K562 (cell line): Measurements from ENCODE around the gene ZP3. TPM values are rescaled to one million over a fixed set of nuclear protein-coding genes. Genes with fewer than 3 reads are reported as not detected.
"Not testable (repeated sequence)": the region's sequence is repeated elsewhere in the genome, so short reads cannot be mapped to it uniquely, and the experiment has no call there.

Experiments used
- ATAC-seq: fragments of 200-7000 bp; cut with Tn5 transposase; 3 replicates; pipeline ENCODE4 v1.9.1; 2020; ENCODE audit warnings: moderate library complexity
- BruUV-seq: library from RNA; stranded (reverse); fragments of 400-500 nt; replicated peaks from 2 replicates; lab custom pipeline; 2021; lab: Mats Ljungman, UMichigan
- CTCF ChIA-PET: fragments of 300-600 bp; formaldehyde crosslinking; extraction: SDS; loops from one replicate; lab custom pipeline; 2021; ENCODE audit warnings: low intra/inter-chr PET ratio; lab: Yijun Ruan, JAX
- POLR2A ChIA-PET: fragments of 300-600, 350-650 bp; sonication (Branson Sonifier 250); formaldehyde crosslinking; extraction: SDS; loops from one replicate; lab custom pipeline; 2021; ENCODE audit warnings: antibody characterized with exemption, inconsistent platforms; lab: Yijun Ruan, JAX
- DNase-seq, 4 experiments: peaks; one replicate each; pipeline versions ENCODE4 v3.0.0 to v3.0.0-alpha.2; 2011 to 2018; ENCODE audit warnings: low spot score in 3 of 4, mixed read lengths in 3 of 4; ENCODE audit errors: extremely low read depth in 1 of 4
- FAIRE-seq: peaks from 2 replicates; lab custom pipeline; 2011; peaks lifted over from hg19 to GRCh38; lab: Jason Lieb, UNC
- H2AFZ ChIP-seq: 2 replicates; pipeline ENCODE4 v1.6.0; 2011; ENCODE audit warnings: low read depth, low read length, control low read depth, inconsistent platforms
- H3K27ac ChIP-seq: fragments of 200-600 bp; 3 replicates; pipeline ENCODE4 v1.8.0; 2011; ENCODE audit warnings: low read depth, mild to moderate bottlenecking, control low read depth, inconsistent platforms, low read length, moderate library complexity, mixed read lengths; ENCODE audit errors: extremely low read depth
- H3K27me3 ChIP-seq, 2 experiments: fragments of 300-600 bp in 1 of 2; 2 replicates in 1 of 2; 3 replicates in 1 of 2; pipeline versions ENCODE4 v1.6.0 to v1.8.0; 2011; ENCODE audit warnings: inconsistent platforms in 2 of 2, low read length in 2 of 2, mild to moderate bottlenecking in 1 of 2, mixed read lengths in 1 of 2, moderate library complexity in 1 of 2; ENCODE audit not compliant: control insufficient read depth in 2 of 2, insufficient read depth in 2 of 2
- H3K36me3 ChIP-seq: fragments of 300-600 bp; 3 replicates; pipeline ENCODE4 v1.8.0; 2011; ENCODE audit warnings: mild to moderate bottlenecking, low read length, inconsistent platforms; ENCODE audit not compliant: control insufficient read depth, insufficient read depth
- H3K4me1 ChIP-seq, 2 experiments: fragments of 200-600 bp in 1 of 2; replicated peaks in 1 of 2; 2 replicates in 1 of 2; 3 replicates in 1 of 2; pipeline versions ENCODE4 v1.5.1 to v1.8.0; 2011; ENCODE audit warnings: inconsistent platforms in 2 of 2, low read length in 2 of 2, mild to moderate bottlenecking in 1 of 2, mixed read lengths in 1 of 2, moderate library complexity in 1 of 2; ENCODE audit not compliant: control insufficient read depth in 2 of 2, insufficient read depth in 2 of 2
- H3K4me2 ChIP-seq: 2 replicates; pipeline ENCODE4 v1.6.1; 2011; ENCODE audit warnings: low read length, control low read depth, inconsistent platforms, mixed read lengths; ENCODE audit not compliant: insufficient read depth
- H3K4me3 ChIP-seq: fragments of 200-600 bp; sonication (generic), shearing (Covaris generic); 2 replicates; pipeline ENCODE4 v1.5.1; 2016; ENCODE audit warnings: control low read depth, inconsistent platforms
- H3K79me2 ChIP-seq: fragments of 200-600 bp; 3 replicates; pipeline ENCODE4 v1.8.0; 2011; ENCODE audit warnings: low read length, inconsistent platforms; ENCODE audit not compliant: control insufficient read depth, insufficient read depth
- H3K9ac ChIP-seq, 2 experiments: 2 replicates each; pipeline versions ENCODE4 v1.6.0 to v1.6.1; 2011; ENCODE audit warnings: low read depth in 2 of 2, low read length in 2 of 2, control low read depth in 1 of 2, inconsistent platforms in 1 of 2, mild to moderate bottlenecking in 1 of 2, mixed read lengths in 1 of 2; ENCODE audit not compliant: insufficient read depth in 1 of 2
- H3K9me1 ChIP-seq: one replicate; pipeline ENCODE4 v1.6.0; 2011; ENCODE audit warnings: inconsistent platforms, mild to moderate bottlenecking, low read length, moderate library complexity; ENCODE audit not compliant: control insufficient read depth, insufficient read depth
- H3K9me3 ChIP-seq: replicated peaks from 2 replicates; pipeline ENCODE4 v1.5.1; 2011; ENCODE audit warnings: low read depth, low read length, inconsistent platforms; ENCODE audit not compliant: control insufficient read depth, insufficient read depth
- H4K20me1 ChIP-seq: replicated peaks from 2 replicates; pipeline ENCODE4 v1.6.1; 2011; ENCODE audit warnings: low read length, inconsistent platforms, mixed read lengths; ENCODE audit not compliant: control insufficient read depth, insufficient read depth
- CEBPG ChIP-seq, 3 experiments: fragments of 200-800 bp in 1 of 3; sonication (Bioruptor generic) in 1 of 3; sonication (generic) in 1 of 3; formaldehyde crosslinking in 1 of 3; IDR thresholded peaks in 2 of 3; conservative IDR thresholded peaks in 1 of 3; 2 replicates each; pipeline versions ENCODE4 v1.6.1 to v1.8.0; 2016 to 2022; ENCODE audit warnings: missing compliant biosample characterization in 2 of 3, missing genetic modification characterization in 2 of 3, mild to moderate bottlenecking in 1 of 3, missing genetic modification reagents in 1 of 3
- NR2C2 ChIP-seq, 2 experiments: fragments of 200-800 bp in 1 of 2; sonication (Bioruptor generic) in 1 of 2; sonication (generic) in 1 of 2; formaldehyde crosslinking in 1 of 2; IDR thresholded peaks; 2 replicates each; pipeline versions ENCODE4 v1.6.1 to v1.8.0; 2016 to 2022; ENCODE audit warnings: mild to moderate bottlenecking in 1 of 2, missing compliant biosample characterization in 1 of 2, missing genetic modification characterization in 1 of 2, missing genetic modification reagents in 1 of 2
- ZNF175 ChIP-seq: fragments of 200-800 bp; sonication (Bioruptor generic); IDR thresholded peaks from 2 replicates; pipeline ENCODE4 v1.6.1; 2016; ENCODE audit warnings: low read depth, mild to moderate bottlenecking, missing genetic modification characterization, missing compliant biosample characterization
- ZNF384 ChIP-seq: IDR thresholded peaks from 2 replicates; pipeline ENCODE4 v1.6.1; 2012; ENCODE audit warnings: low read depth, low read length, improper control_type of control experiment
- WGBS: fragments of 100-300 bp; shearing (Covaris generic); methylation state at CpG from one replicate; pipeline ENCODE4 v1.1.6; 2016; ENCODE audit warnings: low coverage, mixed read lengths; ENCODE audit not compliant: insufficient coverage; ENCODE audit errors: missing lambda C conversion rate; 5-methylcytosine and 5-hydroxymethylcytosine counted together
- in situ Hi-C: fragments of 300-500 bp; cut with MboI; formaldehyde crosslinking; loops from 4 replicates; pipeline ENCODE4 v1.15.0; 2018; ENCODE audit warnings: inconsistent platforms, mixed read lengths
- intact Hi-C: fragments of 100-400 bp; cut with micrococcal nuclease; formaldehyde crosslinking; loops from 2 replicates; pipeline ENCODE4 v1.14.2; 2022
- polyA plus RNA-seq, 8 experiments: library from polyadenylated mRNA; depleted of rRNA in 4 of 8; stranded (reverse) in 5 of 8; unstranded in 3 of 8; fragments of >200 nt; fragmentation: Nextera tagmentation in 2 of 8; fragmentation: Illumina TruSeq in 1 of 8; extraction: Ambion mirVana in 2 of 8; extraction: Trizol in 1 of 8; gene quantifications; 2 replicates each; pipeline versions ENCODE4 v1.2.1 to v1.2.3, GENCODE V29; 2011 to 2014; ENCODE audit warnings: inconsistent platforms in 1 of 8, missing spikeins in 1 of 8
- total RNA-seq, 7 experiments: library from RNA; depleted of rRNA in 6 of 7; stranded (reverse); fragments of >200 nt in 6 of 7; fragmentation: Illumina TruSeq in 2 of 7; extraction: Trizol in 2 of 7; gene quantifications; 2 replicates each; pipeline versions ENCODE4 v1.2.1 to v1.2.3, GENCODE V29; 2011 to 2021; ENCODE audit warnings: low replicate concordance in 1 of 7

Gene ZP3
- total and polyA plus RNA-seq, 9 of the 15 experiments (the other 6 are each of a cell fraction or from before 2014, with no cell fraction given) = 1.4 to 3.8 (median 2.4) TPM

- H3K79me2 ChIP-seq; H3K4me1 ChIP-seq; H3K27me3 ChIP-seq; DNase-seq; in situ Hi-C loops; CTCF ChIA-PET; H3K4me3 ChIP-seq; H3K36me3 ChIP-seq; H3K9me1 ChIP-seq; TF ChIP-seq CEBPG, NR2C2 (CRISPR knock-in tag; IDR thresholded peaks at IDR 0.05): not testable (repeated sequence)
- peak; percentile 83 for ATAC-seq
- TF ChIP-seq CEBPG (tag; conservative IDR thresholded peaks at IDR 0.05 in 1 of 2, IDR thresholded peaks at IDR 0.05 in 1 of 2) (peak in 1 of 2 experiments; percentile 75; a peak in 2 of 4 replicates), NR2C2 (tag; IDR thresholded peaks at IDR 0.05) (0 out of 2 replicates have a peak, but pooled peaks have one; percentile 18), ZNF384 (peak; percentile 41; the same call in 1 of the 2 replicates), ZNF175 (CRISPR knock-in tag) (peak; percentile 28; the same call in 1 of the 2 replicates)
- TF ChIP-seq, all 486 proteins: peak for 4; not testable (repeated sequence) for 482
- H3K27ac ChIP-seq, intact Hi-C loops, BruUV-seq, H4K20me1 ChIP-seq, H3K9ac ChIP-seq, H3K4me2 ChIP-seq, H2AFZ ChIP-seq, POLR2A ChIA-PET, H3K9me3 ChIP-seq: not testable (repeated sequence)
- 48% methylated on average over 10 of the region's 11 CpGs for WGBS
- peak; percentile 37 for FAIRE-seq
These were observed 54.9 kb downstream of the ZP3 start for GRCh38 chr7:76479628-76480027.
